RWPE1 (cell line): ENCODE results near the gene DACH1.

Experiments used
- CTCF ChIA-PET: fragments of 350-600 bp; sonication (Branson Sonifier 250); formaldehyde crosslinking; extraction: SDS; loops from one replicate; lab custom pipeline; 2021; lab: Yijun Ruan, JAX
- POLR2A ChIA-PET: fragments of 400-600 bp; formaldehyde crosslinking; extraction: SDS; loops from one replicate; lab custom pipeline; 2020; ENCODE audit warnings: antibody characterized with exemption; ENCODE audit not compliant: low non-redundant PET; lab: Yijun Ruan, JAX
- DNase-seq: peaks from one replicate; pipeline ENCODE4 v3.0.0; 2012; ENCODE audit warnings: low spot score
- H3K27ac ChIP-seq: fragments of 450-650 bp; 2 replicates; pipeline ENCODE4 v1.5.1; 2017
- TF ChIP-seq, protein P1 (sequence below): fragments of 450-650 bp; conservative IDR thresholded peaks from 2 replicates; pipeline ENCODE4 v1.5.1; 2017; ENCODE audit warnings: low read depth, mild to moderate bottlenecking

Gene DACH1

GRCh38 chr13:71645467-71645866, 221.5 kb downstream of the DACH1 start:
- DNase-seq = no peak
- TF ChIP-seq, protein P1, sequence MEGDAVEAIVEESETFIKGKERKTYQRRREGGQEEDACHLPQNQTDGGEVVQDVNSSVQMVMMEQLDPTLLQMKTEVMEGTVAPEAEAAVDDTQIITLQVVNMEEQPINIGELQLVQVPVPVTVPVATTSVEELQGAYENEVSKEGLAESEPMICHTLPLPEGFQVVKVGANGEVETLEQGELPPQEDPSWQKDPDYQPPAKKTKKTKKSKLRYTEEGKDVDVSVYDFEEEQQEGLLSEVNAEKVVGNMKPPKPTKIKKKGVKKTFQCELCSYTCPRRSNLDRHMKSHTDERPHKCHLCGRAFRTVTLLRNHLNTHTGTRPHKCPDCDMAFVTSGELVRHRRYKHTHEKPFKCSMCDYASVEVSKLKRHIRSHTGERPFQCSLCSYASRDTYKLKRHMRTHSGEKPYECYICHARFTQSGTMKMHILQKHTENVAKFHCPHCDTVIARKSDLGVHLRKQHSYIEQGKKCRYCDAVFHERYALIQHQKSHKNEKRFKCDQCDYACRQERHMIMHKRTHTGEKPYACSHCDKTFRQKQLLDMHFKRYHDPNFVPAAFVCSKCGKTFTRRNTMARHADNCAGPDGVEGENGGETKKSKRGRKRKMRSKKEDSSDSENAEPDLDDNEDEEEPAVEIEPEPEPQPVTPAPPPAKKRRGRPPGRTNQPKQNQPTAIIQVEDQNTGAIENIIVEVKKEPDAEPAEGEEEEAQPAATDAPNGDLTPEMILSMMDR = no peak
- CTCF ChIA-PET = no interaction called here
- H3K27ac ChIP-seq = no peak overlapping the region
- POLR2A ChIA-PET = no interaction called here

- CTCF ChIA-PET = no interaction called here
- no peak for DNase-seq
- POLR2A ChIA-PET = no interaction called here
- H3K27ac ChIP-seq = no peak overlapping the region
- TF ChIP-seq, protein P1 = no peak
These were observed 222.4 kb downstream of the DACH1 start for GRCh38 chr13:71644579-71644978.

- CTCF ChIA-PET = no interaction called here
- TF ChIP-seq, protein P1 = no peak
- POLR2A ChIA-PET = no interaction called here
- DNase-seq = no peak
- H3K27ac ChIP-seq = no peak overlapping the region
These were observed 223.6 kb downstream of the DACH1 start for GRCh38 chr13:71643448-71643860.

- TF ChIP-seq, protein P1 = no peak
- ChIA-PET POLR2A (no interaction called here), CTCF (no interaction called here)
- no peak for DNase-seq
- H3K27ac ChIP-seq = no peak overlapping the region
These were observed 228.3 kb downstream of the DACH1 start for GRCh38 chr13:71638751-71639150.

DNA sequence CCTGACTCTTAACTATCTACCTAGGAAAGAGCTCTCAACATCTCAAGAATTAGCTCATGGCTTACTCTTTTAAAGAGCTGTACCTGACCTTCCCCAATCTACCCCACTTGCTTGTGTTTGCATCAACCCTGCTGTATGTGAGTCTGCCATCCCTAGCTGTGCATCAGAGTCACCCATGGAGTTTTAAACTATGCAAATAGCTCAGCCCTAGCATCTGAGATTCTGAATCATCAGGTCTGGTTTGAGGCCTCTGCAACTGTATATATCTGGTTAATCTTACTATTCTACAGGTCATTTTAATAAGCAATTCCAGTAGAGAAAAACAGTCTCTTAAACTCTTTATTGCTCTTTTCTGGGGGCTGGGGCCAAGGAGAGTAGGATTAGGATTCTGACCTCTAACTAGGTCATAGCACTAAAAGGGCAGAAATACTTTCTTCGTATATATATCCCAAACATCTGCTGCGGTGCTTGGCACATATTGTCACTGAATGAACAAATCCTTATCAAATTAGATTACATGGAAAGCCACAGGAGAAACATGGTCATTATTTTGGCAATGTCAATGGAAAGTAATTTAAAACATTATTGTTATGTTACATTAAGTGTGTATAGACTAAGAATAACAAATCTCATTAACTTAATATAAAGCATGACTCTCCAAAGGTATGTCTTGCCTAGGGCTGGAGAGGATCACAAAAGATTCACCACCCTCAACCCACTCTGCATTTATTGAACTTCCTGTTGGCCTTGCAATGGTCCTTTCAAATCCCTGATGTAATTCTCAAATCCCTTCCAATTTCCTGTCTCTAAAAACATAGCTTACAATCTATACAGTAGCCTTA, 232.2 kb downstream of the DACH1 start:
- ChIA-PET POLR2A (no interaction called here), CTCF (interaction anchor here (1.0 kb wide), 1 partner anchor 19 kb away, joined by 3 read pairs; no protein-coding TSS in a partner anchor)
- DNase-seq = no peak
- TF ChIP-seq, protein P1 = no peak
- H3K27ac ChIP-seq = no peak overlapping the region

- no peak overlapping the region for H3K27ac ChIP-seq
- POLR2A ChIA-PET = no interaction called here
- CTCF ChIA-PET = interaction anchor here (1.0 kb wide), 1 partner anchor 18 kb away, joined by 3 read pairs; no protein-coding TSS in a partner anchor
- TF ChIP-seq, protein P1 = no peak
- no peak for DNase-seq
These were observed 232.8 kb downstream of the DACH1 start for GRCh38 chr13:71634182-71634581.
